Left lung (tissue), 10 donors: ENCODE results near the gene NUCB1. TPM values are rescaled to one million over a fixed set of nuclear protein-coding genes. Genes with fewer than 3 reads are reported as not detected.
"Not testable (repeated sequence)": the region's sequence is repeated elsewhere in the genome, so short reads cannot be mapped to it uniquely, and the experiment has no call there.

ENCODE experiments used
- ATAC-seq: fragments of 200-7000 bp; cut with Tn5 transposase; one replicate; pipeline ENCODE4 v1.9.1; 2020; ENCODE audit warnings: moderate library complexity
- DNase-seq, 4 donors: peaks; one replicate each; pipeline ENCODE4 v3.0.0-alpha.2; 2013 to 2020
- H3K27ac ChIP-seq, 2 donors: fragments of 200-600 bp; sonication (generic) in 1 of 2; one replicate each; pipeline versions ENCODE4 v1.5.0 to v1.8.0; 2020 to 2021
- H3K27me3 ChIP-seq, 2 donors: fragments of 200-600 bp; sonication (generic) in 1 of 2; one replicate each; pipeline versions ENCODE4 v1.5.0 to v1.8.0; 2020 to 2021
- H3K36me3 ChIP-seq, 2 donors: fragments of 200-600 bp; sonication (generic) in 1 of 2; one replicate each; pipeline versions ENCODE4 v1.5.0 to v1.8.0; 2020 to 2021
- H3K4me1 ChIP-seq, 2 donors: fragments of 200-600 bp; one replicate each; pipeline ENCODE4 v1.8.0; 2021
- H3K4me3 ChIP-seq, 2 donors: fragments of 200-600 bp; sonication (generic) in 1 of 2; one replicate each; pipeline versions ENCODE4 v1.5.0 to v1.8.0; 2020 to 2021; ENCODE audit warnings: mild to moderate bottlenecking in 1 of 2
- H3K9me3 ChIP-seq, 2 donors: fragments of 200-600 bp; sonication (generic) in 1 of 2; one replicate each; pipeline versions ENCODE4 v1.5.0 to v1.8.0; 2020 to 2021
- intact Hi-C, 2 donors: fragments of 100-400 bp; cut with DNase I; formaldehyde crosslinking; loops; one replicate each; pipeline versions ENCODE4 v1.11.2 to v1.14.2; 2022
- polyA plus RNA-seq, 6 donors: library from polyadenylated mRNA; unstranded; fragments of 120-200 nt; gene quantifications; one replicate each; pipeline ENCODE4 v1.2.1, GENCODE V29; 2013; ENCODE audit not compliant: insufficient read length in 6 of 6
- total RNA-seq, 2 donors: library from RNA; stranded (reverse); fragmentation: NEBNext Ultra II Directional; extraction: Animal tissue kit (Norgen Biotek cat#: 25700); gene quantifications; one replicate each; pipeline ENCODE4 v1.2.1, GENCODE V29; 2021
- TF ChIP-seq, protein P1 (sequence below), 2 donors: fragments of 200-600 bp; sonication (generic) in 1 of 2; IDR thresholded peaks; one replicate each; pipeline versions ENCODE4 v1.5.0 to v1.8.0; 2021; ENCODE audit warnings: antibody characterized with exemption in 2 of 2
- donor health status: DM: no; HTN: yes; CAD: no.
- donor health status: DM: no; HTN: no; CAD: no.

The NUCB1 gene
- total and polyA plus RNA-seq, 8 donors = 171 to 331 (median 201) TPM

DNA sequence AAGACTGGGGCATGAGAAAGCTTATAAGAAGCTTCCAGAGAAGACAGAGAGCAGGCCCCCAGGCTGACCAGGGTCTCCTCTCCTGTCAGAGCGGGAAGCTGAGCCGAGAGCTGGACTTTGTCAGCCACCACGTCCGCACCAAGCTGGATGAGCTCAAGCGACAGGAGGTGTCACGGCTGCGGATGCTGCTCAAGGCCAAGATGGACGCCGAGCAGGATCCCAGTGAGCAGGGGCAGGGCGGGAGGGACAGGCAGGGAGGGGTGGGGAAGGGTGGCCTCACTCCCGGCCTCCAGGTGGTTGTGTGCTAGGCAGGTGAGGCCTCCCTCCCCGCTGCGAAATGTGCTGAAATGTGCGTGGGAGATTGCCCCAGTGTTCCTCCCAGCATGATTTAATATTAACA is 5.6 kb downstream of the NUCB1 start:
- Histone ChIP-seq H3K9me3 (no peaks in the 10 kb centered on the region), H3K27me3 (no peaks in the 10 kb centered on the region), H3K4me1 (peaks cover 10 to 50% of the 10 kb centered on the region in 2 donors), H3K36me3 (peaks cover 0 to 65% of the 10 kb centered on the region in 2 donors), H3K4me3 (no peak overlapping the region), H3K27ac (peak overlapping the region in 1 of 2 donors; percentile 33)
- TF ChIP-seq, protein P1, sequence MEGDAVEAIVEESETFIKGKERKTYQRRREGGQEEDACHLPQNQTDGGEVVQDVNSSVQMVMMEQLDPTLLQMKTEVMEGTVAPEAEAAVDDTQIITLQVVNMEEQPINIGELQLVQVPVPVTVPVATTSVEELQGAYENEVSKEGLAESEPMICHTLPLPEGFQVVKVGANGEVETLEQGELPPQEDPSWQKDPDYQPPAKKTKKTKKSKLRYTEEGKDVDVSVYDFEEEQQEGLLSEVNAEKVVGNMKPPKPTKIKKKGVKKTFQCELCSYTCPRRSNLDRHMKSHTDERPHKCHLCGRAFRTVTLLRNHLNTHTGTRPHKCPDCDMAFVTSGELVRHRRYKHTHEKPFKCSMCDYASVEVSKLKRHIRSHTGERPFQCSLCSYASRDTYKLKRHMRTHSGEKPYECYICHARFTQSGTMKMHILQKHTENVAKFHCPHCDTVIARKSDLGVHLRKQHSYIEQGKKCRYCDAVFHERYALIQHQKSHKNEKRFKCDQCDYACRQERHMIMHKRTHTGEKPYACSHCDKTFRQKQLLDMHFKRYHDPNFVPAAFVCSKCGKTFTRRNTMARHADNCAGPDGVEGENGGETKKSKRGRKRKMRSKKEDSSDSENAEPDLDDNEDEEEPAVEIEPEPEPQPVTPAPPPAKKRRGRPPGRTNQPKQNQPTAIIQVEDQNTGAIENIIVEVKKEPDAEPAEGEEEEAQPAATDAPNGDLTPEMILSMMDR (IDR thresholded peaks at IDR 0.05) = no peak
- ATAC-seq = no peak
- intact Hi-C loops = no loop called here
- no peak for DNase-seq

DNA sequence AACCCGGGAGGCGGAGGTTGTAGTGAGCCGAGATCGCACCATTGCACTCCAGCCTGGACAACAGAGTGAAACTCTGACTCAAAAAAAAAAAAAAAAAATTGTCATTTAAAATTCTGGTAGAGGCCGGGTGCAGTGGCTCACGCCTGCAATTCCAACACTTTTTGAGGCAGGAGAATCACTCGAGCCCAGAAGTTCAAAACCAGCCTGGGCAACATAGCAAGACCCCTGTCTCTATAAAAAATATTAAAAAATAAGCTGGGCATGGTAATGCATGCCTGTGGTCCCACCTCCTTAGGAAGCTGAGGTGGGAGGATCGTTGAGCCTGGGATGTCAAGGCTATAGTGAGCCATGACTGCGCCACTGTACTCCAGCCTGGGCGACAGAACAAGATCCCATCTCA is 6.2 kb downstream of the NUCB1 start:
- ATAC-seq (no peak), DNase-seq (no peak)
- H3K27me3 ChIP-seq = no peaks in the 10 kb centered on the region
- peaks cover 0 to 72% of the 10 kb centered on the region in 2 donors for H3K36me3 ChIP-seq
- intact Hi-C loops = no loop called here
- no peak overlapping the region for H3K27ac ChIP-seq
- TF ChIP-seq, protein P1 (IDR thresholded peaks at IDR 0.05) = no peak
- no peak overlapping the region for H3K4me3 ChIP-seq
- H3K9me3 ChIP-seq = no peaks in the 10 kb centered on the region
- peaks cover 6 to 43% of the 10 kb centered on the region in 2 donors for H3K4me1 ChIP-seq

DNA sequence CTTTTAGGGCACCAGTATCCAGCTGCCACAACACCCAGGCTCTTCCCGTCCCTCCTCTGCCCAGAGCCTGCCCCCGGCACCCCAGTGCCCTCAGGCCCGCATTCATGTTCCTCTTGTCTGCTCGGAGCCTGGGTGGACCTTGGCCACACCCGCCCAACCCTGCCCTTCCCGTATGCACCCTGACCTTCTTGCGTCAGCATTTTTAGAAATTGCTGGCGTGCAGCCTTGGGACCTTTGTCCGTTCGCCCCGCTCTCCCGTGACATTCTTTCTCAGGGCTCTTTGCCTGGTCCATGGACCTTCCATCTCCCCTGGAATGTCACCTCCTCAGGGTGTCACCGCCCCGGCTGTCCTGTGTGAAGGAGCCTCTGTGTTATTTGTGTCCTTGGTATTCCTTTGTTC is 7.6 kb downstream of the NUCB1 start:
- intact Hi-C loops = no loop called here
- Histone ChIP-seq H3K27ac (peak overlapping the region; percentile 7 to 60), H3K4me3 (no peak overlapping the region), H3K36me3 (peaks cover 0 to 85% of the 10 kb centered on the region in 2 donors), H3K27me3 (no peaks in the 10 kb centered on the region), H3K4me1 (peaks cover 0 to 30% of the 10 kb centered on the region in 2 donors), H3K9me3 (no peaks in the 10 kb centered on the region)
- TF ChIP-seq, protein P1 (IDR thresholded peaks at IDR 0.05) = no peak
- DNase-seq (peak in 1 of 4 donors; percentile 83), ATAC-seq (peak; percentile 68)

DNA sequence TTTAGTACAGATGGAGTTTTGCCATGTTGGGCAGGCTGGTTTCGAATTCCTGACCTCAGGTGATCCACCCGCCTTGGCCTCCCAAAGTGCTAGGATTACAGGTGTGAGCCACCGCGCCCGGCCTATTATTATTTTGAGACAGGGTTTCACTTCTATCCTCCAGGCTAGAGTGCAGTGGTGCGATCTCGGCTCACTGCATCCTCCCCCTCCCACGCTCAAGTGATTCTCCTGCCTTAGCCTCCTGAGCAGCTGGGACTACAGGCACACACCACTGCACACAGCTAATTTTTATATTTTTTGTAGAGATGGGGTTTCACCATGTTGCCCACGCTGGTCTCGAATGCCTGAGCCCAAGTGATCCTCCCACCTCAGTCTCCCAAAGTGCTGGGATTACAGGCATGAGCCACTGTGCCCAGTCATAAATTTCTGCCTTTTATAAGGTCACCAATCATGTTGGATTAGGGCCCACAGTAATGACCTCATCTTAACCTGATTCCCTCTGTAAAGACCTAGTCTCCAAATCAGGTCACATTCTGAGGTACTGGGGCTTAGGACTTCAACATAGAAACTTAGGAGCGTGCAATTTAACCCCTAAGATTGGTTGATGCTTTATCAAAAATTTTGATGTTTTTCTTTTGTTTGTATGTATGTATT is 9.4 kb downstream of the NUCB1 start:
- H3K27ac ChIP-seq = peak overlapping the region; percentile 35 to 67
- intact Hi-C loops, DNase-seq, ATAC-seq, H3K4me3 ChIP-seq, H3K27me3 ChIP-seq, H3K9me3 ChIP-seq: not testable (repeated sequence)
- peaks cover 0 to 25% of the 10 kb centered on the region in 2 donors for H3K4me1 ChIP-seq
- H3K36me3 ChIP-seq = peaks cover 0 to 98% of the 10 kb centered on the region in 2 donors

DNA sequence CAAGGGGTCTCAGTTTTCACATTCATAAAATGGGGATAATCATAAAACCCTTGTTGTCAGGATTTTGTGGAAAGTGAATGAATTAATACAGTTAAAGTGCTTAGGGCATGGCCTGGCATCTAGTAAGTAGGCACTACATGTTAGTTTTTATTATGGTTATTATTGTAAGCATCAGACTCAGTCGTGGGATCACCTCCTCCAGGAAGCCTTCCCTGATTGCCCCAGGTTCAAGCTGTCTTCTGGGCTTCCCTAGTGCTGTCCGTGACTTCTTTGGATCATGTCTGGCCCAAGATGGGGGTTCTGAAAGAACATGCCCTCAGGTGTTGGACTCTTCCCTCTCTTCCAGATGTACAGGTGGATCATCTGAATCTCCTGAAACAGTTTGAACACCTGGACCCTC is 10.7 kb downstream of the NUCB1 start:
- intact Hi-C loops = no loop called here
- ATAC-seq (no peak), DNase-seq (no peak)
- Histone ChIP-seq H3K36me3 (peaks cover 0 to 98% of the 10 kb centered on the region in 2 donors), H3K4me3 (no peak overlapping the region), H3K27me3 (no peaks in the 10 kb centered on the region), H3K27ac (no peak overlapping the region), H3K4me1 (peaks cover 0 to 19% of the 10 kb centered on the region in 2 donors), H3K9me3 (no peaks in the 10 kb centered on the region)
- TF ChIP-seq, protein P1 (IDR thresholded peaks at IDR 0.05) = no peak
